HG03442 (cell line): Measurements from ENCODE around the gene EGR1.
"Not testable (repeated sequence)": the region's sequence is repeated elsewhere in the genome, so short reads cannot be mapped to it uniquely, and the experiment has no call there.

Experiments
- ATAC-seq: cut with Tn5 transposase; IDR thresholded peaks from one replicate; pipeline ENCODE4 v1.9.1; 2021; ENCODE audit warnings: mild to moderate bottlenecking, moderate library complexity; ENCODE audit not compliant: unreplicated experiment

Gene EGR1

GRCh38 chr5:138468966-138469539, 3.8 kb downstream of the EGR1 start:
- no peak for ATAC-seq

- ATAC-seq = no peak
These were observed 4.5 kb downstream of the EGR1 start for GRCh38 chr5:138469540-138470321.

GRCh38 chr5:138470322-138471051, 5.2 kb downstream of the EGR1 start:
- ATAC-seq = no peak

GRCh38 chr5:138471052-138471361, 5.7 kb downstream of the EGR1 start:
- no peak for ATAC-seq

GRCh38 chr5:138472353-138472752, 7.1 kb downstream of the EGR1 start:
- no peak for ATAC-seq

GRCh38 chr5:138473151-138473550, 7.9 kb downstream of the EGR1 start:
- not testable (repeated sequence) for ATAC-seq

GRCh38 chr5:138476918-138477317, 11.6 kb downstream of the EGR1 start:
- no peak for ATAC-seq

- ATAC-seq = no peak
These were observed 17.4 kb downstream of the EGR1 start for GRCh38 chr5:138482638-138483037.

GRCh38 chr5:138488481-138488945, 23.2 kb downstream of the EGR1 start:
- ATAC-seq = no peak

- ATAC-seq = no peak
These were observed 24.4 kb downstream of the EGR1 start for GRCh38 chr5:138489683-138490061.

GRCh38 chr5:138490648-138491283, 25.5 kb downstream of the EGR1 start:
- ATAC-seq = no peak

- no peak for ATAC-seq
These were observed 26.0 kb downstream of the EGR1 start for GRCh38 chr5:138491284-138491648.

- peak; percentile 99 for ATAC-seq
These were observed 26.6 kb downstream of the EGR1 start for GRCh38 chr5:138491669-138492559.

- ATAC-seq = no peak
These were observed 27.3 kb downstream of the EGR1 start for GRCh38 chr5:138492560-138493045.

- no peak for ATAC-seq
These were observed 30.1 kb downstream of the EGR1 start for GRCh38 chr5:138495351-138495750.

GRCh38 chr5:138498376-138498775, 33.1 kb downstream of the EGR1 start:
- no peak for ATAC-seq

GRCh38 chr5:138502121-138502520, 36.8 kb downstream of the EGR1 start:
- no peak for ATAC-seq

- no peak for ATAC-seq
These were observed 37.2 kb downstream of the EGR1 start for GRCh38 chr5:138502521-138502920.

GRCh38 chr5:138503487-138504270, 38.4 kb downstream of the EGR1 start:
- ATAC-seq = no peak

GRCh38 chr5:138504799-138505198, 39.5 kb downstream of the EGR1 start:
- ATAC-seq = no peak
